ENCODE results near the gene JUN.

The JUN gene

GRCh38 chr1:58784758-58785441, 1.1 kb upstream of the JUN start:
- peak overlapping the region; percentile 62 for H3K4me3 ChIP-seq (ENCODE audit: low read depth, low read length)

- H3K4me3 ChIP-seq (ENCODE audit: low read depth, low read length): peak overlapping the region; percentile 62
Observed at GRCh38 chr1:58783090-58783992, 506 bp downstream of the JUN start.

GRCh38 chr1:58782178-58783089, 1.4 kb downstream of the JUN start:
- peak overlapping the region; percentile 62 for H3K4me3 ChIP-seq (ENCODE audit: low read depth, low read length)

- peak overlapping the region; percentile 62 for H3K4me3 ChIP-seq (ENCODE audit: low read depth, low read length)
Observed at GRCh38 chr1:58781541-58782177, 2.2 kb downstream of the JUN start.

- H3K4me3 ChIP-seq (ENCODE audit: low read depth, low read length): peak overlapping the region; percentile 62
Observed at GRCh38 chr1:58780836-58781452, 2.9 kb downstream of the JUN start.

- no peak overlapping the region for H3K4me3 ChIP-seq (ENCODE audit: low read depth, low read length)
Observed at GRCh38 chr1:58780411-58780810, 3.4 kb downstream of the JUN start.

DNA sequence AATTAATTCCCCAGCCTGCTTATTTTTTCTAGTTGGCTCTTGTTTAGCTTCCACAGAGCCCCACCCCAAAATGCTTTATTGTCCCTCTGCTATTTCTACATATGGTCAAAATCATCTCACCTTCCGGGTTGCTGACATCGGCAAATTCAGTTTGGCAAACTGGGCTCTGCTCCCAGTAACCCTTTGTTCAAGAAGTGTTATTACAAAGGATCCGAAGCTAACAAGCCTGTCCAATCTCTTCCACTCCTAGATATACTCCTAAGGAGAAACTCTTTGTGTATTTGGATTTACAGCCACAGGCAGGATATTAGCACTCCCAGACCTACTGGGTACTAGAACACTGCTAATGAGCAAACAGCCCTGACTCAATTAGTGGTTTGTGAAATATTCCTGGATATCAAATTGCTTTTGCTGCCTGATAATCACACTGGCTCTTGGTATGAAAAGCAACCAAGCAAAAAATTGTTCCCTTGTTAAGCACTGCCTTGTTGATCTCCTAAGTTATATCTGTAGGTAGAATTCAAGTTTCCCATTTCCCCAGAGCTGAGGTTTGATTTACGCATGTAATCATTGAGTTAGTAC, 4.0 kb downstream of the JUN start:
- no peak overlapping the region for H3K4me3 ChIP-seq (ENCODE audit: low read depth, low read length)

DNA sequence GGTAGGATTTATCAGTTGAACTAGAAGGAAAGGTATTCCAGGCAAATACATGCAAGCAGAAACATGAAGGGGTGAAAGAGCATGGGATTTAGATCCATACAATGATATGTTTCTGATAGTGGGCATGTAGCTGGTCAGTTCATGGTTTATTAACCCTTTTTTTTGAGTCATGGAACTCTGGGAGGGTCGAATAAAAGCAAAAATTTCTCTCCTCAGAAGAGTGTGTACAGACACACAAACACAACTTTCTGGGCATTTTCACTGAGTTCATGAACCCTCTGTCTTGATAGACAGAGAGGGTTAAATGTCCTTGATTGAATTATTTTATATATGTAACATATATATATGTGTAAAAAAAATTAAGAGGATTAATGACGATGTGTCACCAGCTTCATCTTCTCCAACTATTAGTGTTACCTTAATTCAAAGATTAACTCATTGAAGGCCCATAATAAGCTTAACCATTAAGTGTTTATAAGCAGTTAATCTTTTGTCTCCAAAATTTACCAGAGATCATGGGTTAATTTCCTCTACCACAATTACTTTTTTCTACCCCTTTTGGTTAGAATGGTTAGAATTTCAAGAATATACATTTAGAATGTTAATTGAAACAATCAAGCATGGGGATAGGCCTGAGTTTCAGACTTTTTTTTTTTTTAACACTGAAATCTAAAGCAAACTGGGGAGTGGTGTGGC, 4.6 kb downstream of the JUN start:
- H3K4me3 ChIP-seq (ENCODE audit: low read depth, low read length): no peak overlapping the region

DNA sequence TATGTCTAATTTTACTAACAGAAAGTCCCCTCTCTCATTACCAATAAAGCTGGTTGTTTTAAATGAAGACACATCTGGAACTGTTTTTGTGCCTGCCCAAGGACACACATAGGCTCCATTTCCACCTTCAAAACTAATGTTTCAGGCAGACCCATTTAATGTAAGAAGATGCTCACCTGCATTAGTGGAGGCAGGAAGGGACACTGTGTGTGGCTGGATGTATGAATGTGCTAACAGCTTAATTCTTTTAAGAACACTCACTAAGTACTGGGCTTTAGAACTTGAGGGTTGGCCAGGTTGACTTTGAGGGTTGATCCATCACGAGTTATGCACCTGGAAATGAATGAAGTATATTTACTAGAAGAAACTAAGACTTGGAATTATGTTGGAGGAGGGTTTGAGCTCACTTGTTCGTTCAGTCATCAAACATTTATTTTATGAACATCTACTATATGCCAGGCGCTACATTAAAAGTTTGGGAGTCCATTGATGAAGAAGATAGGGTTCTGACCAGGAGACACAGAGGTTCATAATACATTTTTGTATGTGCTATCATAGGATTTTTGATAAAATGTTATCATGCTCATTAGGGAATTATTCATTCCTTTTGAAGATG, 5.4 kb downstream of the JUN start:
- no peak overlapping the region for H3K4me3 ChIP-seq (ENCODE audit: low read depth, low read length)

DNA sequence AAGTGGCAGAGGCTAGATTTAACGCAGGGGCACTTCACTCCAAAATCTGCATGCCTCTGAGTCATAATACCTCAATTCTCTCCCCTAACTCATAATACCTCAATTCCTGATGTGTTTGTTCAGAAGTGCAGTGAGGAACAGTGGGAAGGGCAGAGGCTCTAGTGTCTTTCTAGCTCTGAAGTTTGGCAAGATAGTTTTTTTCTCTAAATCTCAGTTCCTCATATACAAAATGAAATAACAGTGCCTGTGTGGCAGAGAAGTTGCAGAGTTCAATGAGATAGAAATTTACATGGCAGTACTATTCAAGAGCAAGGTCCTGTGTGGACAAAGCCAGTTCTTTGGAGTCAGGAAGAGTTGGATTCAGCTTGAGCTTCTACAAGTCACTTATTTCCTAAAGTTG, 9.8 kb downstream of the JUN start:
- H3K4me3 ChIP-seq (ENCODE audit: low read depth, low read length): no peak overlapping the region

DNA sequence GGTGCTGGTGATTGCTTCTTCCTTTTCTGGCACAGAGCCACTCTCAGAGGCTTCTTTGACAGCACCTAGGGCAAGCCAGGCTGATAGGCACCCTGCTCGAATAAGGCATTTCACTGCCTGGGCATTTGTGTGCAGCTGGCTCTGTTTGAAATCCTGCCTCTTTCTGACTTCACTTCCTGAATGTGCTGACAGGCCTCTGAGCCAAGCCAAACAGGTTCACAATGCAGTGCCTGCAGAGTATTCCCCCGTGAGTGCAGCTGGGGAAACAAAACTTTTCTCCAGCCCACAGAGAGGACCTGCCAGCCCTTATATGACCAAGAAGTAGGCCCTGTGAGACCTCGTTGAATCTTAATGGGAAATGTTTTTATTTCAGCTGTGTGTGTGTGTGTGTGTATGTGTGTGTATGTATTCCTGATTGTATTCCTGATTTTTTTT, 10.4 kb downstream of the JUN start:
- no peak overlapping the region for H3K4me3 ChIP-seq (ENCODE audit: low read depth, low read length)

- no peak overlapping the region for H3K4me3 ChIP-seq (ENCODE audit: low read depth, low read length)
Observed at GRCh38 chr1:58769809-58770320, 14.0 kb downstream of the JUN start.

GRCh38 chr1:58768971-58769808, 14.7 kb downstream of the JUN start:
- H3K4me3 ChIP-seq (ENCODE audit: low read depth, low read length): no peak overlapping the region

GRCh38 chr1:58768191-58768731, 15.6 kb downstream of the JUN start:
- no peak overlapping the region for H3K4me3 ChIP-seq (ENCODE audit: low read depth, low read length)

DNA sequence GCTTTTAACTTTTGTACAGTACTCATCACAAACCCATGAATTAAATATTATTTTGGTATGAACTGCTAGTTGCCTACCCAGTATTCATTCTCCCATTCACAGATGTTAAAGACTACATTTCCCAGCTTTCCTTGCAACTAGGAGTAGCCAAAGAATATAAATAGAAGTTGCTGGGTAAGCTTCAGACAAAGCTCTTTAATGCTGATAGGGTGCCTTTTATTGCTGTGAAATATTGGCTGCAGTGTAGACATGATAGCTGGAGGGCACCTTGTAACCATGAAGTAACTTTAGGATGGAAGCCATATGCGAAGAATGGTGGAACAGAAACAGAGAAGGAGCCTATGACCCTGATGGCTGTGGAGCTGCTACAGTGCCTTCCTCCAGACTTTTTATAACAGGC, 16.7 kb downstream of the JUN start:
- H3K4me3 ChIP-seq (ENCODE audit: low read depth, low read length): no peak overlapping the region

DNA sequence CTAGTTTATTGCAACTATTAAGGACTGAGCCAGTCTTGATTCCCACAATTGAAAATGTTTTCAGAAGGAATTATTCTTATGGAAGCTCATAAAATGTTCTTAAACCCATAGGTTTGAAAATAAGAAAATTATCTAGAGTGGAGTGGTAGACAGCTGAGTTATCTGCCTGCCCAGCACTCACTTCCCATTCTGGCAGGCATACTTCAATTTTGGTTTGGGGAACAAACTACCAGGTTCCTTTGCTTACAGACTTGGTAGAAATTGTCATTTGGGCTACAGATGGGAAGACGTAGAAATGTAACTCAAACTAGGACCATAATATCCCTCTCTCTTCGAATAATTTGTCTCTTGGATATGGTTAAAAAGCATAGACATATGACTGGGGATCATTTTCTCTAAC, 18.4 kb downstream of the JUN start:
- H3K4me3 ChIP-seq (ENCODE audit: low read depth, low read length): no peak overlapping the region

GRCh38 chr1:58765006-58765405, 18.8 kb downstream of the JUN start:
- no peak overlapping the region for H3K4me3 ChIP-seq (ENCODE audit: low read depth, low read length)

All from iPS-11a (cell line).